ENCODE data around the gene SLC5A1.
A peak's percentile ranks its signal among the peaks of the same experiment; 100 is the strongest.
"Not testable (repeated sequence)": the region's sequence is repeated elsewhere in the genome, so short reads cannot be mapped to it uniquely, and the experiment has no call there.

SLC5A1 gene

GRCh38 chr22:32144496-32145274, 101.6 kb downstream of the SLC5A1 start:
- DNase-seq (ENCODE audit: low spot score): peak; percentile 35

- DNase-seq (ENCODE audit: low spot score): not testable (repeated sequence)
Observed at GRCh38 chr22:32147128-32147527, 104.1 kb downstream of the SLC5A1 start.

GRCh38 chr22:32148372-32148771, 105.3 kb downstream of the SLC5A1 start:
- DNase-seq (ENCODE audit: low spot score): not testable (repeated sequence)

- not testable (repeated sequence) for DNase-seq (ENCODE audit: low spot score)
Observed at GRCh38 chr22:32150647-32151046, 107.6 kb downstream of the SLC5A1 start.

- DNase-seq (ENCODE audit: low spot score): not testable (repeated sequence)
Observed at GRCh38 chr22:32151641-32152040, 108.6 kb downstream of the SLC5A1 start.

- DNase-seq (ENCODE audit: low spot score): not testable (repeated sequence)
Observed at GRCh38 chr22:32154727-32155126, 111.7 kb downstream of the SLC5A1 start.

GRCh38 chr22:32157632-32158031, 114.6 kb downstream of the SLC5A1 start:
- not testable (repeated sequence) for DNase-seq (ENCODE audit: low spot score)

- no peak for DNase-seq (ENCODE audit: low spot score)
Observed at GRCh38 chr22:32158712-32159533, 115.9 kb downstream of the SLC5A1 start, which contains the start of gene C22orf42. TSS of gene C22orf42 (minus strand) at chr22:32159303. CDS start at chr22:32159215, 88 bp downstream.

GRCh38 chr22:32160411-32160810, 117.3 kb downstream of the SLC5A1 start:
- DNase-seq (ENCODE audit: low spot score): not testable (repeated sequence)
